ENCODE data around the gene PCSK6.

Gene PCSK6

DNA sequence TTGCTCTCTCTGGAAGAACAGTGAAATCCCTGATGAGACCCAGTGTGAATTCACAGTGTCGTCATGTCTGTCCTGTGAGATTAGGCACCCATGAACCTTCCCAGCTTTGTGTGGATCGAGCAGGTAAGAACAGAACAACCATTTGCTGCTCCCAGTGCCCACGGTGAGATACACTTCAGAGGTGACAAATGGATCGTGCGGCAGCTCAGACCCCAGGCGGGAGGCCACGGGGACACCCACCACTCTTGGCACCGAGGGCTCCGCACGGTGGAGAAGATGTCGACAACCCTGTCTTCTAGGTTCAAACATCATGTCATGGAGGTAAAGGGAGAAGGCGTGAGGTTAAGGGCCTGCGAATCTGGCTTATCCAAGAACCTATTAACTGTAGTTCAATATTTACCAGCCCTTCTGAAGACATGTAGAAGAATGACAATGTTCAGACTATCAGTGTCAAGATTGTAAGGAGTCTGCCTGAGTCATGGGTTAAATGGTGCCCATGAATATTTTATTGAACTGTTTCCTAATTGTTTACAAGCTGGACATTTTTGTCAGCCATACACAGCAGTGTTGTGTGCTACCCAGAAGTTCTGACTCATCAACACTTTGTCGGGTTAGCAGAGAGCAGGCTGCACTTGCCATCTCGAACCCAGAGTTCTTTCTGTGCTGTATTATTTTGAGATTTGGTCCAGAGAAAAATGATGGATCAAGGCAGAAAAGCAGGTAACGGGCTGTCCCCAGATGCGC is 15.5 kb upstream of the PCSK6 start:
- intact Hi-C loops (cut with DNase I; ENCODE audit: low total_unique reads), result no loop called here

GRCh38 chr15:101504373-101504772 is 14.9 kb upstream of the PCSK6 start:
- TF ChIP-seq, protein P1, sequence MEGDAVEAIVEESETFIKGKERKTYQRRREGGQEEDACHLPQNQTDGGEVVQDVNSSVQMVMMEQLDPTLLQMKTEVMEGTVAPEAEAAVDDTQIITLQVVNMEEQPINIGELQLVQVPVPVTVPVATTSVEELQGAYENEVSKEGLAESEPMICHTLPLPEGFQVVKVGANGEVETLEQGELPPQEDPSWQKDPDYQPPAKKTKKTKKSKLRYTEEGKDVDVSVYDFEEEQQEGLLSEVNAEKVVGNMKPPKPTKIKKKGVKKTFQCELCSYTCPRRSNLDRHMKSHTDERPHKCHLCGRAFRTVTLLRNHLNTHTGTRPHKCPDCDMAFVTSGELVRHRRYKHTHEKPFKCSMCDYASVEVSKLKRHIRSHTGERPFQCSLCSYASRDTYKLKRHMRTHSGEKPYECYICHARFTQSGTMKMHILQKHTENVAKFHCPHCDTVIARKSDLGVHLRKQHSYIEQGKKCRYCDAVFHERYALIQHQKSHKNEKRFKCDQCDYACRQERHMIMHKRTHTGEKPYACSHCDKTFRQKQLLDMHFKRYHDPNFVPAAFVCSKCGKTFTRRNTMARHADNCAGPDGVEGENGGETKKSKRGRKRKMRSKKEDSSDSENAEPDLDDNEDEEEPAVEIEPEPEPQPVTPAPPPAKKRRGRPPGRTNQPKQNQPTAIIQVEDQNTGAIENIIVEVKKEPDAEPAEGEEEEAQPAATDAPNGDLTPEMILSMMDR (IDR thresholded peaks at IDR 0.05), result no peak

More for the DNA sequence above, 15.5 kb upstream of the PCSK6 start:
- H3K9me3 ChIP-seq, result no peaks in the 10 kb centered on the region
- no peak overlapping the region for H3K27ac ChIP-seq
- H3K4me1 ChIP-seq, result peaks cover 0 to 16% (median 7%) of the 10 kb centered on the region in 4 donors
- DNase-seq, result no peak
- H3K4me3 ChIP-seq, result no peak overlapping the region
- TF ChIP-seq, protein P1 (IDR thresholded peaks at IDR 0.05), result no peak
- H3K36me3 ChIP-seq, result no peaks in the 10 kb centered on the region
- peaks cover 0 to 17% of the 10 kb centered on the region in 2 donors for H3K27me3 ChIP-seq

GRCh38 chr15:101503296-101503599 is 13.7 kb upstream of the PCSK6 start:
- TF ChIP-seq, protein P1 (IDR thresholded peaks at IDR 0.05), result no peak
- DNase-seq, result no peak
- Histone ChIP-seq H3K4me3 (no peak overlapping the region), H3K27ac (no peak overlapping the region), H3K27me3 (peaks cover 0 to 19% of the 10 kb centered on the region in 2 donors), H3K9me3 (no peaks in the 10 kb centered on the region), H3K36me3 (no peaks in the 10 kb centered on the region), H3K4me1 (peaks cover 0 to 23% (median 9%) of the 10 kb centered on the region in 4 donors)
- intact Hi-C loops (cut with DNase I; ENCODE audit: low total_unique reads), result no loop called here

More at GRCh38 chr15:101504373-101504772, 14.9 kb upstream of the PCSK6 start:
- H3K27ac ChIP-seq, result no peak overlapping the region
- peaks cover 0 to 22% (median 9%) of the 10 kb centered on the region in 4 donors for H3K4me1 ChIP-seq
- peaks cover 0 to 17% of the 10 kb centered on the region in 2 donors for H3K27me3 ChIP-seq
- no peaks in the 10 kb centered on the region for H3K36me3 ChIP-seq
- H3K4me3 ChIP-seq, result no peak overlapping the region
- no peaks in the 10 kb centered on the region for H3K9me3 ChIP-seq
- no peak for DNase-seq
- intact Hi-C loops (cut with DNase I; ENCODE audit: low total_unique reads), result no loop called here

- no peak overlapping the region for H3K4me3 ChIP-seq
- peaks cover 0 to 20% of the 10 kb centered on the region in 2 donors for H3K27me3 ChIP-seq
- H3K27ac ChIP-seq, result no peak overlapping the region
- no peak for DNase-seq
- intact Hi-C loops (cut with DNase I; ENCODE audit: low total_unique reads), result no loop called here
- no peaks in the 10 kb centered on the region for H3K36me3 ChIP-seq
- TF ChIP-seq, protein P1 (IDR thresholded peaks at IDR 0.05), result no peak
- H3K4me1 ChIP-seq, result peaks cover 0 to 23% (median 9%) of the 10 kb centered on the region in 4 donors
- no peaks in the 10 kb centered on the region for H3K9me3 ChIP-seq
Observed at GRCh38 chr15:101502572-101503295, 13.2 kb upstream of the PCSK6 start.

GRCh38 chr15:101501703-101502373 is 12.3 kb upstream of the PCSK6 start:
- Histone ChIP-seq H3K4me3 (no peak overlapping the region), H3K27me3 (peaks cover 0 to 29% of the 10 kb centered on the region in 2 donors), H3K27ac (no peak overlapping the region)

More at GRCh38 chr15:101501703-101502373, 12.3 kb upstream of the PCSK6 start:
- TF ChIP-seq, protein P1 (IDR thresholded peaks at IDR 0.05), result peak in 1 of 2 experiments; percentile 25
- H3K36me3 ChIP-seq, result no peaks in the 10 kb centered on the region
- H3K9me3 ChIP-seq, result no peaks in the 10 kb centered on the region
- intact Hi-C loops (cut with DNase I; ENCODE audit: low total_unique reads), result no loop called here
- no peak for DNase-seq
- H3K4me1 ChIP-seq, result peaks cover 0 to 23% (median 9%) of the 10 kb centered on the region in 4 donors
